UCSD-AML1 (cell line): ENCODE measurements around the gene MYH14.
A peak's percentile ranks its signal among the peaks of the same experiment; 100 is the strongest.

Source experiments
- DNase-seq: peaks from one replicate; lab custom pipeline; 2025; ENCODE audit not compliant: unreplicated experiment; lab: John Stamatoyannopoulos, UW

MYH14 gene

DNA sequence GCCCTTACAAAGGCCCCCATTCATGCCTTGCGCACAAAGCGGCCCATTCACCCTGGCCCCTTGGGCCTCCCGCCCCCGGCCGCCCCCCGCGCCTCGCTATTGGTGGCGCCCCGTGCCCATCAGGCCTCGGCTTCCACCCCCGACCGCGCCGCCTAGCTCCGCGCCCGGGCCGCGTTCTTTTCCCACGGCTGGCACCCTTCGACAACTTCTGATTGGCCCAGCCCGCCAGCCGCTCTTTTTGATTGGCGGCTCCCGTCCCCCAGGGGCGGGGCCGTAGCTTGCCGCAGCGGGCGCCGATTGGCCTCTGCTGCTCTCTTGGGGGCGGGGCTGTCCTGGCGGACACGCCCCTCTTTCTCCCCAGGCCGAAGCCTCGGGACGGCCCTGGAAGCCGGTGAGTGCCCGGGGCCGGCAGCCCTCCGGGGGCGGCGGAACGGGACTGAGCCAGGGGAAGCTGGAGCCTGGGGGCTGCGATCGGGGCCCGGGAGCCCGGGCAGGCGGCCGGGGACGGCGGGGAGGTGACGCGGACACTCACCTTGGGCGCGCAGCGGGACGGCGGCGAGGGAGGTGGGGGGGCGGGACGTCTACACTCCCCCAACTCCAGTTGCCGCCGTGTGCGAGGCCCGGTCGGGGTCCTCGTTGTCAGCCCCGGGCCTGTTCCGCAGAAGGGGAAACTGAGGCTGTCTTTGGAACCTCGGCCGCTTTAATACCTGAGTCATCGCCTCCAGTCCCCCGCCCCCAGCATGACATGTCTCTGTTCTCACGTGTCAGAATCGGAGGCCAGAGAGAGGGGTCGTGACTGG is at the start of gene MYH14:
Gene MYH14, plus strand, starts transcription at position 342 of the 800 bp plus-strand sequence. CDS start 6,744 bp downstream, outside the sequence.
- DNase-seq: no peak

DNA sequence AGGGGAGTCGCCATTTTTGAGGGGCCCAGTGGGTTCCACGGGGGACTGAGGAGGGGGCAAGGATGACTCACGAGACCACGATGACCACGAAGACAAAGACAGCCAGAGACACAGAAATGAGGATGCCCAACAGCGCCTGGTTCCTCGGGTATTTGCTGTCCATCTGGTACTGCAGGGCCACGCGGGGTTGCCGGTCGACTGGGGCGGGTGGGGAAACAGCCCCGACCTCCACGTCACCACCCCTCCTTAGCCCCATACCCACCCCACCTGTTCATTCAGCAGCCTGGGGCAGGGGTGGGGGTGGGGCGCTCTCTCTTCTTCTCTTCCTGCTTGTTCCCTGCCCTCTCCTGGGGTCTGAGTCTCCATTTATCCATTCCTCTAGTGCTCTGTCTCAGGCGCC is 48.9 kb upstream of the MYH14 start:
- no peak for DNase-seq

DNA sequence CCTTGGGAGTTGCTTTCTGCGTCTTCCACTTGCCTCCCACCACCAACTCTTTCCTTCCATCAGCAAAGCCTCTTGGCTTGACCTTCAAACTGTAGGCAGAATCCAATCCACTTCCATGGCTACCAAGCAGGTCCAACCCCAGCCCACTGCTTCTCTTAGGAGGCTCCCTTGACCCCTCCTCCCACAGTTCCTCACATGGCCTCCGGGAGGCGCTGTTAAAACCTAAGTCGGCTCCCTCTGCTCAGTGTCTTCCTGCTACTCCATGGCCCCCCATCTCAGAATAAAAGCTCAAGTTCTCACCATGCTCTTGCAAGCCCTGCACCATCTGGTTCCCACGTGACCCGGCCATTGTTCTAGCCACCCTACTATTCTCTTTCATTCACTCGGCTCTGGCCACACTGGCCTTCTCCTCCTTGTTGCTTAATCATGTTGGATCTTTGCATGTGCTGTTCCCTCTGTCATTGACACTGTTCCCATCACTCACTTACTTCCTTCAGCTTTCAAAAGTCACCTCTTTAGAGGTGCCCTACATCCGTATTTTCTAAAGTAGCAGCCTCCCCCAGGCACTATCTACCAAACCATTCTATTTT is 47.8 kb upstream of the MYH14 start:
- DNase-seq: no peak

DNA sequence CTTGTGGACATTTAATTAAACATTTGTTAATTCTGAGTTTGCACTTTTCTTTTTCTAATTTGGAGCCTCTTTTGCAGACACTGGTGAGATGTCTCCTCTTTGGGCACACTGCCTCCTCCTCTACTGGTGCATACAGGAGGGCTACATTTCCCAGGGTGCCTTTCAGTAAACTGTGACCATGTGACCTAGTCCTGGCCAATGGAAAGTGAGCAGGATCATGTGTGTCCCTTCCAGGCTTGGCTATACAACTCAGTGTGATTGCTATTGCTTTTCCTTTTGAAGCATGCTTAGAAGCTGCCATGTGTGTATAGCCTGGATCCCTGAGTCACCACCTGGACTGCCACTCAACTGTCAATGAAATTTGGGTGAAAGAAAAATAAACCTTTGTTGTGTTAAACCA is 44.8 kb upstream of the MYH14 start:
- DNase-seq: no peak

DNA sequence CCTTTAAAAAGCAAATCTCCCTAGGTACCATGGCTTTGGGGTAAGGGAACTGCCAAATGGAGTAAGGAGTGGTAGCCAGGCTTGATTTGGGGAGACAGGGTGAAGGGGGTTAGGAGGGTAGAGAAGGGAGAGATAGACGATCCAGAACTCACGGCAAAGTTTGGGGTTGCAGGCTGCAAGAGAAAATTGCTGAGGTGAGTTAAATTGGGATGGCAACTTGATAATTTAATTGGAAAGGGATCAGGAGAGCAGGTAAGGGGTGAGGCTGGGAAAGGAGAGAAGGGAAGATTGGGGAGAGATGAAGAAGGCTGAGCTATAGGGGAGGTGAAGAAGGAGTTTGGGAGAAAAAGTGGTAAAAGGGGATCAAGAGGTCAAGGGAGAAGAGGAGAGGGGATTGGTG is 44.3 kb upstream of the MYH14 start:
- DNase-seq: no peak

DNA sequence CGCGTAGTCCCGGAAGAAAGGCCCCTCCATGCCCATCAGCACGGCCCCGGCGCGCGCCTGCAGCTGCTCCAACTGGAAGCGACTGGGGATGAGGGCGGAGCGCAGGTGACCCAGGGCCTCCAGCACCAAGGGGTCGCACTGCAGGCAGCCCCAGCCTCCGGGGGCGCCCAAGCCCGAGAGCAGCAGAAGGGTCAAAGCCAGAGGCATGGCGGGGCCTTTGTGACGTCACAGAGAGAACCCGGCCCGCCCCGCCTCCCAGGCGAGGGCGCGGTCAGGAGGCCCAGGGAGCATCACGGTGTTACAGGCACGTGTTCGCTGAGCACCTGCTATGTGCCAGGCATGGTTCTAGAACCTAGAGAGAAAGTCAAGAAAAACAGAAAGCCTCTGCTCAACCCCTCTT is 40.4 kb upstream of the MYH14 start, which contains the start of gene IZUMO2:
Gene IZUMO2, minus strand, starts transcription at position 294 of the 400 bp plus-strand sequence. Its CDS starts 87 bp downstream, at position 207.
- DNase-seq: no peak

DNA sequence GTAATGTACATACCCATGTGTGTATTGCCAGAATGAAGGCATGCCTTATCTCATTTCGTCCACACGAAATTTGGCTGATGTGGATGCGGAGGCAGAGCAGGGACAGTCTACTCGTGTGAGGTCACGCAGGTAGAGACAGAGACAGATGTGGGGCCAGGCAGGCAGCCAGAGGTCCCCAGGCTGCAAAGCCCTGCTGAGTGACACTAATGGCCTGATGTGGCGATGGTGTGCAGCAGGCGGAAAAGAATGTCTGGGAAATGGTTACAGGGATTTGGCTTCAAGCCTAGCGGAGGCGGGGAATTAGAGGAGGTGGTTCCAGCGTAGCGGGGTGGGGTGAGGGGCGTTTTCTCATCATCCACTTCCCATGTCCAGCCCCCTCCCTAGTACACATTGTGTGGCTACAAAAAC is 36.1 kb upstream of the MYH14 start:
- no peak for DNase-seq

DNA sequence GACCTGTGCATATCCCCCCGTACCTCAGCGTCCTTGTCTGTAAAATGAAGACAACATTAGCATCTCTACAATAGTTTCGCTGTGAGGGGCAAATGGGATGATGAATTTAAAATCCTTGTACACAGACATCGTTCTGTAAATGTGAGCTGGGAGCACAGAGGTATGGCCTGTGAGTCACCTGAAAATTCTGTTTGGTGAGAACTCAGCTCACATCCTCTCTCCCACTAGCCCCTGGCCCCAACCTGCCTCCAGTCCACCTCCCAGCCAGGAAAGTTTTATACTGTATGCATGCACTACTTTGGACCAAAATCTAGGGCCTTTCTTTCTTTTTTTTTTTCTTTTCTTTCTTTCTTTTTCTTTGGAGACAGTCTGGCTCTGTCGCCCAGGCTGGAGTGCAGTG is 31.7 kb upstream of the MYH14 start:
- no peak for DNase-seq

DNA sequence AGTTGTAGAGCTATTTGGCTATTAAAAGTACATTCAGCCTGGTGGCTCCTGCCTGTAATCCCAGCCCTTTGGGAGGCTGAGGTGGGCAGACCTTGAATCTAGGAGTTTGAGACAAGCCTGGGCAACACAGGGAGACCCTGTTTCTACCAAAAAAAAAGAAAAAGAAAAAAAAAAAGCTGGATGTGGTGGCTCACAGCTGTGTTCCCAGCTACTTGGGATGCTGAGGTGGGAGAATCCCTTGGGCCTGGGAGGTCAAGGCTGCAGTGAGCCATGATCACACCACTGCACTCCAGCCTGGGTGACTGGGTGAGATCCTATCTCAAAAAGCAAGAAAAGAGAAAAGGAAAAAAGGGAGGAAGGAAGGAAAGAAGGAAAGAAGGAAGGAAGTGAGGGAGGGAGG is 30.7 kb upstream of the MYH14 start:
- DNase-seq: no peak

DNA sequence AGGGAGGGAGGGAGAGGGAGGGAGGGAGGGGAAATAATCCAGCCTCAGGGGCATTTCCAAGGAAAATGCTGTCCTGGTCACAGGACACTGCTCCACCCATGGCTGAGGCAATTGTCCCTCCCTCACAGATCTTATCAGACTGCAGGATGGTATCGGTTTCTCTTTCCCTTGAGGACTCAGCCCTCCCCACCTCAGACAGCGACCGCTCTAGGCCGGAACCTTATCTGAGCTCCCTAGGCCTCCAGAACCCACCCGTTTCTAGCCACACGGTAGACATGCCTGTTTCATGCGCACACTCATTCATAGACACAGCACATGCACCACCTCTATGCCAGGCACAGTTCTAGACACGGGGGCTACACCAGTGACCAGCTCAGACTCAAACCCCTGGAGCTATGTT is 30.3 kb upstream of the MYH14 start:
- no peak for DNase-seq

DNA sequence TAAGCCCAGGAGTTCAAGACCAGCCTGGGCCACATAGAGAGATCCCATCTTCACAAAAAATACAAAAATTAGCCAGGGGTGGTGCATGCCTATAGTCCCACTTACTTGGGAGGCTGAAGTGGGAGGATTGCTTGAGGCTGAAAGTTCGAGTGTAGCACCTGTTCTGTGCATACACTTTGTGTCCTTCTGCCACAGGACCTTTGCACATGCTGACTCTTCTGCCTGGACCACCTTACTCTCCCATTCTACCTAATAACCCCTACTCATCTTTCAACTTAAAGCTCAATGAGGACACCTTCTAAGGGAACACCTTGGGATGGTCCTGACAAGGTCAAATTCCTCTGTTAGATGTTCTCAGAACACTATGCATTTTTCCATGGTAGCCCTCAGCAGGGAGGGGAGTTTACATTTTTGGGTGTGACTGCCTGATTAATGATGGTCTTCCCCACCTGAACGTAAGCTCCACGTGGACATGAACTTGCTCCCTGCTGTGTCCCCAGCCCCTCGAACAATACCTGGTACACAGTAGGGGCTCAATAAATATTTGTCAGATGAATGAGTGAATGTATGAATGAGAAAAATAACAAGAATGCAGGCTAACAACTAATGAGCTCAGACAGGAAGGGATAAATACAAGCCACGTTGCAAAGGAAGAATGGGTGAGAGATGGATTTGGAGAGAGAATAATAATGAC is 29.2 kb upstream of the MYH14 start:
- DNase-seq: no peak

DNA sequence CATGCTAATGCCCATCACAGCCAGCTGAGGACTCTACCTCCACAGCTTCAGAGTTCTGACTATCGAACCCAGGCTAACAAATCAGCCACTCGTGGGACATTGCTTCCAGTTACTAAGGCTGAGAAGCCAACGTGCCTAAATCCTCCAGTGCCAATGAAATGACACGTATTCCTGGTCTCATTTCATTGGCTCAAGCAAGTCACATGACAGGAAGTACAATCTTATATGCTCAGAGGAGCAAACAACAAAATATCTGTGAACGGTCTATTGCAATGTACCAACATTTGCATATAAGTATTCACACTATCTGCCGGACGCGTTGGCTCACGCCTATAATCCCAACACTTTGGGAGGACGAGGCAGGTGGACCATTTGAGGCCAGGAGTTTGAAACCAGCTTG is 27.5 kb upstream of the MYH14 start:
- no peak for DNase-seq

DNA sequence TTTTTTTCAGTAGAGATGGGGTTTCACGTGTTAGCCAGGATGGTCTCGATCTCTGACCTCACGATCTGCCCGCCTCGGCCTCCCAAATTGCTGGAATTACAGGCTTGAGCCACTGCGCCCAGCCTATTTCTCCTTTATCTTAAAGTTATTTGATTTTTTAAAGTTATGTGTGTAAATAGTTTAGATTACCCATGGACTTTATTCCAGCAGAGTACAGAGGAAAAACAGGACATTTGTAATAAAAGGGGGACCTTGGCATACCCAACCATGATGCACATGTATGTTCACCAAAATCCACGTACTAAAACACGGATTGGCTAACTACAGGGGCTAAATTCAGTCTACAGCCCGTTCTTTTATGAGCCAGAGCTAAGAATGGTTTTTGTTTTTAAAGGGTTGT is 26.6 kb upstream of the MYH14 start:
- DNase-seq: no peak

DNA sequence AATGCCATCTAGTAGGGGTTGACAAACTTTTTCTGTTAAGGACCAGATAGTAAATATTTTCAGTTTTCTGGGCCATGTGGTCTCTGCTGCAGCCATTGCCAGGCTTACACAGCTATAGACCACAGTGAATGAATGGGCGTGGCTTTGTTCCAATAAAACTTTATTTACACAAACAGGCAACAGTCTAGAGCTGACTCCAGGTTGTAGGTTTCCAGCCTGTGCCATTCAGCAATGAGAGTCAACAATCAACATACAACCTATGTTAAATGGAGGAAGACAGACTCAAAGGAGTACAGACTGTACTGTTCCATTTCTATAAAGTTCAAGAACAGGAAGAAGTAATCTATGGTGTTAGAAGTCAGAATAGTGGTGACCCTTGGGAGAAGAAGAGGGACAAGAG is 25.1 kb upstream of the MYH14 start:
- no peak for DNase-seq

DNA sequence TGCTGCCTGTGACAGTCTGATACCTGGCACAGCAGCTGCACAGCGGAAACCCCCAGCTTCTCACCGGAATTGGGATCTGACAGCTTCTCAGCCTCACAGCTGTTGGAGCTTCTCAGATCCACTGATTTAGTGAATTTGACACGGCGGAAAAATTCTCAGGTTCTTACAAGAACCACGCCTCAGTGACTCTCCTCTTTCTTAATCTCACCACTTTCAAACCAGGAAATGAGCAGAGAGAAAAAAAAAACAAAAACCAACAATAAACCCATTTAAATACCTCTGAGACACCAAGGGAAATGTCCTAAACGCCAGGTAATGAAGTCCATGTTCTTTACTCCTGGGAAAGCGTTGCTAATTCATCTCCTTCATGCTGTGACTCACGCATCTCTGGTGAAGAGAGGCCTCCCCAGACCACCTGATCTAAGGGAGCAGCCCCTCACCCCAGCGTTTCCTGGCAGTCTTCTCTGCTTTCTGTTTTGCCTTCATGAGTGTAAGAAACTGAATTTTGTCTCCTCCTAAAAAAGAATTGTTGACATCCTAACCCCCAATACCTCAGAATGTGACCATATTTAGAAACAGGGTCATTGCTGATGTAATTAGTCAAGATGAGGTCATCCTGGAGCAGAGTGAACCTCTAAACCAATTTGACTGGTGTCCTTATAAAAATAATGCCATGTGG is 24.4 kb upstream of the MYH14 start:
- no peak for DNase-seq

DNA sequence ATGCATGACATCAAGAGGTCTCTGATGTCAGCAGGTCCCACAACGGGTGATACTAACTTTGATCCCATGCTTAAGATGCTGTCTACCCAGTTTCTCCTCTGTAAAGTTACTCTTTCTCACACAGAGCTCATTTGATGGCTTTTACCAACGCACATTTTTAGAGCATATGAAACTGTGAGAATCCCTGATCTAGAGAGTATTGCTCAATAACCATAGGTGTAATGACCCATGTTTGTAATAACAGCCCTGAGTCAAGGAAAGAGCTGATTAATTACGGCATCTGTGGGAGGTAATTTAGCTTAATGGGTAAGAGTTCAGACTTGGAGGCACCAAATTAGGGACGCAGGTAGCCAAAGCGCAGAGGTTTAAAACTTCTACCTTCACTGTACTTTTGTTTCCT is 22.3 kb upstream of the MYH14 start:
- DNase-seq: no peak

DNA sequence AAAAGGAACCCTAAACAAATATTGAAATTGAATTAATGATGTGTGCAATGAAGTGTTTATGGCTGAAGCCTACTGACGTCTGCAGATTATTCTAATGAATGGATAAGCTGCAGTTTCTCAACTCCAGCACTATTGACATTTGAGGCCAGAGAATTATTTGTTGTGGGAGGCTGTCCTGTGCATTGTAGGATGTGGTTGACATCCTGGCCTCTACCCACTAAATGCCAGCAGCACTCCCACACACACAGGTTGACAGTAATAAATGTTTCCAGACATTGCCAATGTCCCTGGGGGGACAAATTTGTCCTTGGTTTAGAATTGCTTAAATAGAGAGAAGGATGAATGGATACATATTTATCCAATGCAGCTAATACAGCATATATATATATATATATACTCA is 19.2 kb upstream of the MYH14 start:
- DNase-seq: no peak

DNA sequence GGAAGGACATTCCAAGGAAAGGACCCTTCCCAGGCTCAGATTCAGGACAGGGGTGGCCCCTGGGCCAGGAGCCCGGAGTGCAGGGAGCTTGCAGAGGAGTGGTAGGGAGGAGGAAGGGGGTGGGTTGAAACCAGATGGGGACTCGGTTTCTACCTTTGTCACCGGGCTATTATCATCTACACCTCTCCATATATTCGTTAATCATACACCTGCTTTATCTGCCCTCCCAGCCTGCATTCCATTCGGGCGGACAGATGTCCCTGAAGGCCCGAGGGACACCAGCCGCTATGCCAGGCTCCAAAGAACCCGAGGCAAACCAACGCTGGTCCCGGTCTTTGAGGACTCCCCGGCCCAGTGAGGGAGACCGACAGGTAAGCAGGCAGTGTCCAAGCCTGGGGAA is 15.5 kb upstream of the MYH14 start:
- DNase-seq: no peak

DNA sequence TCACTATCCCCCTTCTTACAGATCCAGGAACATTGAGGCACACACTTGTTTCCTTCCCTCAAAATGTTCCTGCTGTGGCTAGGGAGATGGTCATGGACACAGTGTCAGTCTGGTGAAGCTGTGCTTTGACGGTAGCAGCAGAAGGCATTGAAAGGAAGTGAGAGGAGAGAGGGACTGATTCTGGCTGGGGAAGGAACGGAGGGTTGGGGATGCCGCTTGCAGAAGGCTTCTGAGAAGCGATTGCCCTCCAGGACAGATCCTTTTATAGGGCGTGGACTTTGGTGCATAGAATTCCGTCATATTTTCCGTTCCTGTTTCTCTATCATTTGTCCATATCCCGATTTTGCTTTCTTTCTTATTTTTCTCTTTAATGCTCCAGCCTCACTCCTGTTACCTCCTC is 14.1 kb upstream of the MYH14 start:
- no peak for DNase-seq

DNA sequence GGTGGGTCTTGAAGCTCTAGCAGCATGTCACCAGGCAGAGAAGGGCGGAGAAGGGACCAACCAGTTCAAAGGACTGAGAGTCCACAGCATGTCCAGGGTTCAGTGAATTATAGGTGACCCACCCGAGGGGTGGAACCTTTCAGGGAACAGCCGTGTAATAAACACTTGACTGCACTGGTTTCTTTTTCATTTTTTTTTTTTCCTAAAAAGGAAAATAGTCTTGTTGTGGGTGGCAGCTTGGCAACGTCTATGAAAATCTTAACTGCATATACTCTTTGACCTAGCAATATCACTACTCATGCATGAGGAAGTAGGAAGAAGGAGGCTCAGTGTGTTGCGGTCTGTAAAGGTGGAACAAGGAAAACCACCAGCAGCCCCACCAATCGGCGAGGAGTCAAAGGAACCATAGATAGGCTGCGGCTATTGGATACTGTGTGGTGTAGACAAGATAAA is 13.0 kb upstream of the MYH14 start:
- DNase-seq: peak; percentile 14

DNA sequence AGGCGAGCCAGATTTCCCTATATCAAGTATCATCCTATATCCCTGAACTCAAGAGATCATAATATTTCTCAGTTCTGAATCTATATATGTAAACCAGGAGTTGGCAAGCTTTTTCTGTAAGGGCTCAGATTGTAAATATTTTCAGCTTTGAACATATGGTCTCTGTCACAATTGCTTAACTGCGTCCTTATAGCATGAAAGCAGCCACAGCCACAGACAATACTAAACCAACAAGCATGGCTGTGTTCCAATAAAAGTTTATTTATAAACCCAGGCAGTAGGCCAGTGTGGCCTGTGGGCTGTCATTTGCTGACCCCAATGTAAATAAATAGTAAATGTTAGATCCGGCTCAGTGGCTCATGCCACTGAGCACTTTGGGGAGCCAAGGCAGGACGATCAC is 12.2 kb upstream of the MYH14 start:
- no peak for DNase-seq
